Smooth muscle cell (in vitro differentiated cells): ENCODE data around the gene RUVBL2. TPM values are rescaled to one million over a fixed set of nuclear protein-coding genes. Genes with fewer than 3 reads are reported as not detected.

Experiments used
- DNase-seq: peaks from one replicate; lab custom pipeline; 2025; ENCODE audit not compliant: unreplicated experiment; lab: John Stamatoyannopoulos, UW
- H2AFZ ChIP-seq: fragments of 200-600 bp; sonication (generic); 2 replicates; pipeline ENCODE4 v1.6.0; 2016; ENCODE audit warnings: antibody characterized with exemption, low read depth, mild to moderate bottlenecking
- H3F3A ChIP-seq: fragments of 200-600 bp; sonication (generic); 2 replicates; pipeline ENCODE4 v1.6.0; 2017; ENCODE audit warnings: antibody characterized with exemption, low read depth
- H3K27ac ChIP-seq: fragments of 200-600 bp; sonication (generic); 2 replicates; pipeline ENCODE4 v1.5.1; 2016; ENCODE audit warnings: low read depth, mild to moderate bottlenecking
- H3K27me3 ChIP-seq: fragments of 200-600 bp; sonication (generic); 2 replicates; pipeline ENCODE4 v1.6.1; 2016; ENCODE audit warnings: low read depth, mild to moderate bottlenecking
- H3K36me3 ChIP-seq: fragments of 200-600 bp; sonication (generic); 2 replicates; pipeline ENCODE4 v1.5.1; 2016; ENCODE audit warnings: low read depth
- H3K4me1 ChIP-seq: fragments of 200-600 bp; sonication (generic); 2 replicates; pipeline ENCODE4 v1.5.1; 2016; ENCODE audit warnings: low read depth
- H3K4me2 ChIP-seq: fragments of 200-600 bp; sonication (generic); 2 replicates; pipeline ENCODE4 v1.6.0; 2016; ENCODE audit warnings: mild to moderate bottlenecking
- H3K4me3 ChIP-seq: fragments of 200-600 bp; sonication (generic); 2 replicates; pipeline ENCODE4 v1.5.1; 2016; ENCODE audit warnings: mild to moderate bottlenecking
- H3K79me2 ChIP-seq: fragments of 200-600 bp; sonication (generic); 2 replicates; pipeline ENCODE4 v1.6.0; 2016; ENCODE audit warnings: low read depth, mild to moderate bottlenecking
- H3K9ac ChIP-seq: fragments of 200-600 bp; sonication (generic); 2 replicates; pipeline ENCODE4 v1.6.0; 2016; ENCODE audit warnings: low read depth
- H3K9me3 ChIP-seq: fragments of 200-600 bp; sonication (generic); replicated peaks from 2 replicates; pipeline ENCODE4 v1.5.1; 2016; ENCODE audit warnings: low read depth
- H4K20me1 ChIP-seq: fragments of 200-600 bp; sonication (generic); 2 replicates; pipeline ENCODE4 v1.6.0; 2016; ENCODE audit warnings: low read depth
- WGBS: methylation state at CpG from one replicate; pipeline ENCODE4 v1.1.7; 2016; ENCODE audit warnings: low lambda C conversion rate; 5-methylcytosine and 5-hydroxymethylcytosine counted together
- polyA plus RNA-seq: library from polyadenylated mRNA; unstranded; fragments of >200 nt; fragmentation: Nextera tagmentation; extraction: Ambion mirVana; gene quantifications from 2 replicates; pipeline ENCODE4 v1.2.1, GENCODE V29; 2016
- total RNA-seq: library from RNA; depleted of rRNA; stranded (reverse); fragments of >200 nt; gene quantifications from 2 replicates; pipeline ENCODE4 v1.2.3, GENCODE V29; 2014
- TF ChIP-seq, protein P1 (sequence below): fragments of 200-600 bp; sonication (generic); IDR thresholded peaks from 2 replicates; pipeline ENCODE4 v1.5.1; 2017; ENCODE audit warnings: borderline replicate concordance, mild to moderate bottlenecking, antibody characterized with exemption; ENCODE audit not compliant: insufficient read depth, poor library complexity, severe bottlenecking

The RUVBL2 gene
- total and polyA plus RNA-seq, 2 experiments from 2014 or later, result 89.4 to 123 TPM

DNA sequence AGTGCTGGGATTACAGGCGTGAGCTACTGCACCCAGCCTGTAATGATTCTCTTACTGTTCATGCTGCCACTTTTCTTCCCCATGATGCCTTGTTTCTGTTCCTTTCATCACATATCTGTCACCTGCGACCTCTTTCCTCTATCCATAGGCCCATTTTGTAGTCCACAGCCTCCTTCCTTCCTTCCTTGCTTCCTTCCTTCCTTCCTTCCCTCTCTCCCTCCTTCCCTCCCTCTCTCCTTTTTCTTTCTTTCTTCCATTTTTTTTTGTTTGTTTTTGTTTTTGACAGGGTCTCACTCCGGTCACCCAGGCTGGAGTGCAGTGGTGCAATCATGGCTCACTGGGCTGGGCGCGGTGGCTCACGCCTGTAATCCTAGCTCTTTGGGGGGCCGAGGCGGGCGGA is 4.8 kb upstream of the RUVBL2 start:
- Histone ChIP-seq H3K36me3 (no peaks in the 10 kb centered on the region), H3K4me1 (peaks cover 10% of the 10 kb centered on the region), H3K4me3 (no peak overlapping the region), H3F3A (no peaks in the 10 kb centered on the region), H3K9ac (no peak overlapping the region), H3K27me3 (no peaks in the 10 kb centered on the region), H3K9me3 (no peaks in the 10 kb centered on the region), H3K4me2 (no peak overlapping the region), H3K27ac (no peak overlapping the region), H2AFZ (no peak overlapping the region), H4K20me1 (peaks cover 49% of the 10 kb centered on the region), H3K79me2 (peaks cover 37% of the 10 kb centered on the region)
- no peak for DNase-seq
- TF ChIP-seq, protein P1, sequence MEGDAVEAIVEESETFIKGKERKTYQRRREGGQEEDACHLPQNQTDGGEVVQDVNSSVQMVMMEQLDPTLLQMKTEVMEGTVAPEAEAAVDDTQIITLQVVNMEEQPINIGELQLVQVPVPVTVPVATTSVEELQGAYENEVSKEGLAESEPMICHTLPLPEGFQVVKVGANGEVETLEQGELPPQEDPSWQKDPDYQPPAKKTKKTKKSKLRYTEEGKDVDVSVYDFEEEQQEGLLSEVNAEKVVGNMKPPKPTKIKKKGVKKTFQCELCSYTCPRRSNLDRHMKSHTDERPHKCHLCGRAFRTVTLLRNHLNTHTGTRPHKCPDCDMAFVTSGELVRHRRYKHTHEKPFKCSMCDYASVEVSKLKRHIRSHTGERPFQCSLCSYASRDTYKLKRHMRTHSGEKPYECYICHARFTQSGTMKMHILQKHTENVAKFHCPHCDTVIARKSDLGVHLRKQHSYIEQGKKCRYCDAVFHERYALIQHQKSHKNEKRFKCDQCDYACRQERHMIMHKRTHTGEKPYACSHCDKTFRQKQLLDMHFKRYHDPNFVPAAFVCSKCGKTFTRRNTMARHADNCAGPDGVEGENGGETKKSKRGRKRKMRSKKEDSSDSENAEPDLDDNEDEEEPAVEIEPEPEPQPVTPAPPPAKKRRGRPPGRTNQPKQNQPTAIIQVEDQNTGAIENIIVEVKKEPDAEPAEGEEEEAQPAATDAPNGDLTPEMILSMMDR, result no peak
- 98% methylated on average over 9 of the region's 9 CpGs for WGBS

DNA sequence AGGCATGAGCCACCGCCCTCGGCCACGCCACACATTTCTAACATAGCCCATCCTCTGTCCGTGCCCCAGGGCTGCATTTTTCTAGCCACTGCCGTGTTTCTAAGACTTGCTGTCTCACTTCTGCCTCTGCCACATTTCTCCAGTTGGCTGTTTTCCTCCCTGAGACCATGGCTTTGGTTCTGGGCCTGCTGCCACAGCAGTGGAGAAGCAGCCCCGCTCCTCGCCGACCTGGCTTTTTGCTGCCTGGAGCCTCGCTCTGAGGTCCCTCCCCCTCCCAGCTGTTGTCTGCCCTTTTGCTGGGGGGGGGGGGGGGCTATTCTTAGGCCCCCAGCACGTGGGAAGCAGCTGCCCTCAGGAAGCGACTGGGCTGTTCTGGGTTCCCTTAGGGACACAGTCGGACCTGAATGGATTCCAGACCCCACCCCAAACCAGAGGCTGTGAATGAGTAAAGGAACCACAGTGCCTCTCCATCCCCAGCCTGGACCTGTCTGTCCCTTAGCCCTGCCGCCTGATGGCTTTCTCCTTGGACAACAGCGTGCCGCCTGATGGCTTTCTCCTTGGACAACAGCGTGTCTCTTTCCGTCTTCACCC is 3.9 kb upstream of the RUVBL2 start:
- no peak overlapping the region for H2AFZ ChIP-seq
- H3K79me2 ChIP-seq, result peaks cover 46% of the 10 kb centered on the region
- no peaks in the 10 kb centered on the region for H3K36me3 ChIP-seq
- H3K9me3 ChIP-seq, result no peaks in the 10 kb centered on the region
- TF ChIP-seq, protein P1, result no peak
- H3K4me3 ChIP-seq, result no peak overlapping the region
- DNase-seq, result no peak
- H4K20me1 ChIP-seq, result peaks cover 49% of the 10 kb centered on the region
- H3K4me2 ChIP-seq, result no peak overlapping the region
- no peaks in the 10 kb centered on the region for H3F3A ChIP-seq
- peak overlapping the region; percentile 37 for H3K27ac ChIP-seq
- WGBS, result 89% methylated on average over 17 of the region's 17 CpGs
- H3K4me1 ChIP-seq, result peaks cover 16% of the 10 kb centered on the region
- no peak overlapping the region for H3K9ac ChIP-seq
- H3K27me3 ChIP-seq, result no peaks in the 10 kb centered on the region

DNA sequence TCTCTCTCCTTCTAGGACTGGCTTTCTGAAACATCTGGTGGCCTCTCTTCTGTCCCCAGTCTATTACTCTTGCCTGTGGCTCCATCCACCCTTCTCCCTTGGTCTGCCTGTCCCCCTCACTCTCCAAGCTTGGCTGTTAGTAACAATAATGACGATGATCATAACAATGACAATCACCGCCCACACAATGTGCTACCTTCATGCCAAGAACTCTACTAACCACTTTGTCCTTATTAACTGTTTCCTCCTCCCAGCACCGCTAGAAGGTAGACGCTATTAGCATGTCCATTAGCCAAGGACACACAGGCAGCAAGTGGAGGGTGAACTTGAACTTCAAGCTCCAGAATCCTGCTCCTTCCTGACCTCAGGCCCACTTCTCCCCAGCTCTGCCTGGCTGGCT is 3.3 kb upstream of the RUVBL2 start:
- Histone ChIP-seq H3K9ac (no peak overlapping the region), H3K27me3 (no peaks in the 10 kb centered on the region), H3K36me3 (no peaks in the 10 kb centered on the region), H3K4me2 (peak overlapping the region; percentile 26), H4K20me1 (peaks cover 46% of the 10 kb centered on the region), H3K27ac (peak overlapping the region; percentile 37), H3K9me3 (no peaks in the 10 kb centered on the region), H3K4me3 (no peak overlapping the region), H3K4me1 (peaks cover 16% of the 10 kb centered on the region), H3K79me2 (peaks cover 52% of the 10 kb centered on the region), H2AFZ (no peak overlapping the region), H3F3A (no peaks in the 10 kb centered on the region)
- TF ChIP-seq, protein P1, result no peak
- WGBS, result 84% methylated on average over 4 of the region's 4 CpGs
- DNase-seq, result no peak

DNA sequence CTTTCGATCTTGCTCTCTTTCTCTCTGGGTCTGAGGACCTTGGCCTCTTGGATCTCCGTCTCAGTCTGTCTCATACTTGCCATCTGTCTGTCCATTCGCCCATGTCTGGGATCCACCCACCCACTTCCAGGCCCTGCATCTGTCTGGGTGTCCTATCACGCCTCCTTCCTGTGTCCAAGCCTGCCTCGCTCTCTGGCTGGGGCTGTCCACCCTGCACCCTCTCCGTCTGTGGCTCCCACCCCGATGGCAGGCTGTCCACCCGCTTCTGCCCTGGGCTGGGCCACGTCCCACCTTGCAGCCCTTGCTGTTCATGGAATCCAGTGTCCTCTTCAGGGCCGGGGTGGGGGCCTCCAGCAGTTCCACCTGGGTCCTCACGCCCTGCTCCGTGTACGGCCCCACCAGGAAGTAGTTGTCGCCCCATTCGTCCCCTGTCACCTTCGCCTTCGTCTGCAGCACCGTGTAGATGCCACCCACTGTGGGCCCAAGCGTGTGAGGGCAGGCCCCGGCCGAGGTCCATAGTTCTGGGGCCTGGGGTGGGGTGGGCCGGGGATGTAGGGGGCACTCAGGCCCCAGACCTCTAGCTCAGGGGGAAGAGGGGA is 2.6 kb upstream of the RUVBL2 start:
- H2AFZ ChIP-seq, result no peak overlapping the region
- peak overlapping the region; percentile 82 for H3K27ac ChIP-seq
- H3K9me3 ChIP-seq, result no peaks in the 10 kb centered on the region
- H3K4me3 ChIP-seq, result peak overlapping the region; percentile 86
- TF ChIP-seq, protein P1, result no peak
- no peaks in the 10 kb centered on the region for H3F3A ChIP-seq
- H3K9ac ChIP-seq, result peak overlapping the region; percentile 84
- DNase-seq, result no peak
- H3K4me1 ChIP-seq, result peaks cover 16% of the 10 kb centered on the region
- peaks cover 41% of the 10 kb centered on the region for H4K20me1 ChIP-seq
- WGBS, result 92% methylated on average over 21 of the region's 22 CpGs
- H3K27me3 ChIP-seq, result no peaks in the 10 kb centered on the region
- no peaks in the 10 kb centered on the region for H3K36me3 ChIP-seq
- peak overlapping the region; percentile 92 for H3K4me2 ChIP-seq
- peaks cover 60% of the 10 kb centered on the region for H3K79me2 ChIP-seq
